CD4-positive, CD25-positive, alpha-beta regulatory T cell (primary cell): ENCODE data around the gene ERBB4. TPM values are rescaled to one million over a fixed set of nuclear protein-coding genes. Genes with fewer than 3 reads are reported as not detected.
"Not testable (repeated sequence)": the region's sequence is repeated elsewhere in the genome, so short reads cannot be mapped to it uniquely, and the experiment has no call there.

Experiments
- ATAC-seq, 2 donors: fragments of 150-1000 bp; cut with Tn5 transposase; one replicate each; pipeline ENCODE4 v1.10.0; 2021; ENCODE audit warnings: low read depth in 2 of 2, moderate number of reproducible peaks in 2 of 2, moderate library complexity in 1 of 2
- DNase-seq, 3 donors: peaks; one replicate each; pipeline versions ENCODE4 v3.0.0 to v3.0.0-alpha.2; 2012 to 2022; ENCODE audit warnings: mixed read lengths in 1 of 3
- H3K27ac ChIP-seq: one replicate; pipeline ENCODE4 v1.7.0; 2013; ENCODE audit warnings: mild to moderate bottlenecking, low read length; ENCODE audit not compliant: insufficient read depth, poor library complexity, severe bottlenecking
- H3K27me3 ChIP-seq: one replicate; pipeline ENCODE4 v1.7.0; 2013; ENCODE audit warnings: low read length; ENCODE audit not compliant: control insufficient read depth, insufficient read depth
- H3K36me3 ChIP-seq: one replicate; pipeline ENCODE4 v1.7.0; 2013; ENCODE audit warnings: mild to moderate bottlenecking, low read length, moderate library complexity; ENCODE audit not compliant: control insufficient read depth, insufficient read depth
- H3K4me1 ChIP-seq: 2 replicates; pipeline ENCODE4 v1.7.0; 2013; ENCODE audit warnings: mild to moderate bottlenecking, low read length; ENCODE audit not compliant: insufficient read depth, control insufficient read depth, poor library complexity, severe bottlenecking
- H3K4me3 ChIP-seq: one replicate; pipeline ENCODE4 v1.7.0; 2013; ENCODE audit warnings: low read depth, mild to moderate bottlenecking, low read length, moderate library complexity
- H3K9me3 ChIP-seq, 2 experiments: 1 replicate in 1 of 2; 2 replicates in 1 of 2; pipeline ENCODE4 v1.7.0; 2013; ENCODE audit warnings: low read length in 2 of 2, mild to moderate bottlenecking in 1 of 2, moderate library complexity in 1 of 2; ENCODE audit not compliant: control insufficient read depth in 2 of 2
- H3K27ac Mint-ChIP-seq, 3 donors: one replicate each; pipeline ENCODE4 v1.8.0; 2020 to 2022; ENCODE audit warnings: mild to moderate bottlenecking in 3 of 3, mixed read lengths in 3 of 3, moderate library complexity in 2 of 3
- H3K27me3 Mint-ChIP-seq: one replicate; pipeline ENCODE4 v1.8.0; 2022; ENCODE audit warnings: mild to moderate bottlenecking, mixed read lengths
- H3K36me3 Mint-ChIP-seq: one replicate; pipeline ENCODE4 v1.8.0; 2020; ENCODE audit warnings: mixed read lengths
- H3K4me1 Mint-ChIP-seq, 4 donors: one replicate each; pipeline ENCODE4 v1.8.0; 2020 to 2022; ENCODE audit warnings: mixed read lengths in 4 of 4, mild to moderate bottlenecking in 1 of 4
- H3K4me3 Mint-ChIP-seq, 4 donors: one replicate each; pipeline ENCODE4 v1.8.0; 2020 to 2022; ENCODE audit warnings: mild to moderate bottlenecking in 4 of 4, mixed read lengths in 4 of 4, moderate library complexity in 3 of 4
- H3K9me3 Mint-ChIP-seq, 7 donors: one replicate each; pipeline ENCODE4 v1.8.0; 2020 to 2022; ENCODE audit warnings: mixed read lengths in 7 of 7, mild to moderate bottlenecking in 3 of 7, moderate library complexity in 2 of 7
- polyA plus RNA-seq, 4 donors: library from polyadenylated mRNA; unstranded; fragments of 300-500 nt; fragmentation: Illumina TruSeq; gene quantifications; one replicate each; pipeline ENCODE4 v1.2.3, GENCODE V29; 2021
- total RNA-seq: library from RNA; stranded (reverse); gene quantifications from one replicate; pipeline ENCODE4 v1.2.3, GENCODE V29; 2022

The ERBB4 gene
- total and polyA plus RNA-seq, 5 donors from 2014 or later: not detected

- H3K4me3 ChIP-seq, H3K27me3 Mint-ChIP-seq, H3K36me3 ChIP-seq, H3K9me3 ChIP-seq, DNase-seq, H3K36me3 Mint-ChIP-seq, H3K27ac ChIP-seq, H3K4me1 Mint-ChIP-seq, H3K4me1 ChIP-seq, ATAC-seq, H3K27ac Mint-ChIP-seq, H3K27me3 ChIP-seq, H3K4me3 Mint-ChIP-seq: not testable (repeated sequence)
- peaks cover 0 to 11% (median 5%) of the 10 kb centered on the region in 7 donors for H3K9me3 Mint-ChIP-seq
Measured at GRCh38 chr2:212461708-212462107, 76.9 kb downstream of the ERBB4 start.

GRCh38 chr2:212454149-212454548 lies 84.5 kb downstream of the ERBB4 start:
- no peaks in the 10 kb centered on the region for H3K27me3 Mint-ChIP-seq
- no peaks in the 10 kb centered on the region for H3K4me1 Mint-ChIP-seq
- H3K4me3 Mint-ChIP-seq: no peak overlapping the region
- H3K36me3 ChIP-seq: no peaks in the 10 kb centered on the region
- no peak overlapping the region for H3K27ac Mint-ChIP-seq
- no peaks in the 10 kb centered on the region for H3K27me3 ChIP-seq
- ATAC-seq (no peak), DNase-seq (no peak)
- H3K4me3 ChIP-seq: no peak overlapping the region
- H3K9me3 ChIP-seq: no peaks in the 10 kb centered on the region
- no peaks in the 10 kb centered on the region for H3K4me1 ChIP-seq
- no peak overlapping the region for H3K27ac ChIP-seq
- H3K36me3 Mint-ChIP-seq: no peaks in the 10 kb centered on the region
- peaks cover 0 to 2% (median 0%) of the 10 kb centered on the region in 7 donors for H3K9me3 Mint-ChIP-seq

- Histone ChIP-seq H3K27ac (no peak overlapping the region), H3K27me3 (no peaks in the 10 kb centered on the region), H3K4me3 (no peak overlapping the region), H3K9me3 (no peaks in the 10 kb centered on the region), H3K36me3 (no peaks in the 10 kb centered on the region), H3K4me1 (no peaks in the 10 kb centered on the region)
- no peaks in the 10 kb centered on the region for H3K27me3 Mint-ChIP-seq
- no peaks in the 10 kb centered on the region for H3K4me1 Mint-ChIP-seq
- H3K9me3 Mint-ChIP-seq: no peaks in the 10 kb centered on the region
- no peak overlapping the region for H3K4me3 Mint-ChIP-seq
- ATAC-seq (no peak), DNase-seq (no peak)
- no peaks in the 10 kb centered on the region for H3K36me3 Mint-ChIP-seq
- no peak overlapping the region for H3K27ac Mint-ChIP-seq
Measured at GRCh38 chr2:212451786-212452231, 86.8 kb downstream of the ERBB4 start.

- Mint-ChIP-seq H3K27me3 (no peaks in the 10 kb centered on the region), H3K27ac (no peak overlapping the region), H3K4me1 (no peaks in the 10 kb centered on the region), H3K4me3 (no peak overlapping the region), H3K36me3 (no peaks in the 10 kb centered on the region), H3K9me3 (no peaks in the 10 kb centered on the region)
- ATAC-seq (no peak), DNase-seq (no peak)
- H3K4me3 ChIP-seq: no peak overlapping the region
- no peaks in the 10 kb centered on the region for H3K36me3 ChIP-seq
- no peak overlapping the region for H3K27ac ChIP-seq
- no peaks in the 10 kb centered on the region for H3K4me1 ChIP-seq
- no peaks in the 10 kb centered on the region for H3K27me3 ChIP-seq
- no peaks in the 10 kb centered on the region for H3K9me3 ChIP-seq
Measured at GRCh38 chr2:212448698-212449097, 89.9 kb downstream of the ERBB4 start.

- Mint-ChIP-seq H3K9me3 (peaks cover 0 to 24% (median 0%) of the 10 kb centered on the region in 7 donors), H3K4me1 (no peaks in the 10 kb centered on the region), H3K36me3 (no peaks in the 10 kb centered on the region), H3K27ac (no peak overlapping the region), H3K4me3 (no peak overlapping the region), H3K27me3 (no peaks in the 10 kb centered on the region)
- ATAC-seq: no peak
- no peaks in the 10 kb centered on the region for H3K4me1 ChIP-seq
- DNase-seq: no peak
- no peaks in the 10 kb centered on the region for H3K36me3 ChIP-seq
- no peak overlapping the region for H3K4me3 ChIP-seq
- H3K9me3 ChIP-seq: no peaks in the 10 kb centered on the region
- H3K27me3 ChIP-seq: no peaks in the 10 kb centered on the region
- H3K27ac ChIP-seq: no peak overlapping the region
Measured at GRCh38 chr2:212441821-212442220, 96.8 kb downstream of the ERBB4 start.

GRCh38 chr2:212441141-212441540 lies 97.5 kb downstream of the ERBB4 start:
- Histone ChIP-seq H3K27me3 (no peaks in the 10 kb centered on the region), H3K36me3 (no peaks in the 10 kb centered on the region), H3K27ac (no peak overlapping the region), H3K4me1 (no peaks in the 10 kb centered on the region), H3K9me3 (no peaks in the 10 kb centered on the region), H3K4me3 (no peak overlapping the region)
- Mint-ChIP-seq H3K4me3 (no peak overlapping the region), H3K4me1 (no peaks in the 10 kb centered on the region), H3K27ac (no peak overlapping the region), H3K36me3 (no peaks in the 10 kb centered on the region), H3K27me3 (no peaks in the 10 kb centered on the region), H3K9me3 (peaks cover 0 to 24% (median 0%) of the 10 kb centered on the region in 7 donors)
- DNase-seq (no peak), ATAC-seq (no peak)

- no peaks in the 10 kb centered on the region for H3K4me1 ChIP-seq
- no peaks in the 10 kb centered on the region for H3K36me3 Mint-ChIP-seq
- H3K4me3 Mint-ChIP-seq: no peak overlapping the region
- H3K27ac ChIP-seq: no peak overlapping the region
- H3K27ac Mint-ChIP-seq: no peak overlapping the region
- no peaks in the 10 kb centered on the region for H3K4me1 Mint-ChIP-seq
- no peak overlapping the region for H3K4me3 ChIP-seq
- DNase-seq (no peak), ATAC-seq (no peak)
- H3K27me3 ChIP-seq: no peaks in the 10 kb centered on the region
- H3K9me3 ChIP-seq: no peaks in the 10 kb centered on the region
- peaks cover 0 to 6% (median 1%) of the 10 kb centered on the region in 7 donors for H3K9me3 Mint-ChIP-seq
- no peaks in the 10 kb centered on the region for H3K36me3 ChIP-seq
- no peaks in the 10 kb centered on the region for H3K27me3 Mint-ChIP-seq
Measured at GRCh38 chr2:212428681-212429478, 109.7 kb downstream of the ERBB4 start.

- Mint-ChIP-seq H3K4me3 (no peak overlapping the region), H3K27ac (no peak overlapping the region), H3K4me1 (no peaks in the 10 kb centered on the region), H3K27me3 (no peaks in the 10 kb centered on the region), H3K36me3 (no peaks in the 10 kb centered on the region), H3K9me3 (peaks cover 0 to 6% (median 1%) of the 10 kb centered on the region in 7 donors)
- H3K4me3 ChIP-seq: no peak overlapping the region
- H3K27me3 ChIP-seq: no peaks in the 10 kb centered on the region
- H3K9me3 ChIP-seq: no peaks in the 10 kb centered on the region
- no peaks in the 10 kb centered on the region for H3K4me1 ChIP-seq
- ATAC-seq (no peak), DNase-seq (no peak)
- H3K27ac ChIP-seq: no peak overlapping the region
- no peaks in the 10 kb centered on the region for H3K36me3 ChIP-seq
Measured at GRCh38 chr2:212427638-212428037, 111.0 kb downstream of the ERBB4 start.
